ENCODE data around the gene TSEN34. TPM values are rescaled to one million over a fixed set of nuclear protein-coding genes. Genes with fewer than 3 reads are reported as not detected.

The TSEN34 gene
- total RNA-seq, 1 donor from 2014 or later = 47.9 TPM

DNA sequence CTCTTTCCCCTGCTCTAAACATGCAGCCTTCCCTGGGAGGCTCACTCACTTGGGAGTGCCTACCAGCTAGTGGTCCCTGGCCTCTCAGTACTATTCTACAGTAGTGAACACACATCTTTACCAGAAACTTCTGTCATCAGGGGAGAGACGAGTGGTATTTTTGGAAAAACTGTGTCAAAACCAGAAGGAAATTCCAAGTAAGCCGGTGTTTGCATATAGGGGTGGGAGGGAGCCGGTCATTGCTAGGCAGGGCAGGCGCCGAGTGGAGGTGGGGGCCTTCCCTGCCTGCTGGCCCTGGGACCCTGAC is 16.5 kb downstream of the TSEN34 start:
- peaks cover 43% of the 10 kb centered on the region for H3K36me3 ChIP-seq (ENCODE audit: control insufficient read depth, insufficient read depth, low read length)
- no peak for TF ChIP-seq CTCF (IDR thresholded peaks at IDR 0.05; ENCODE audit: insufficient read depth, low read length, severe bottlenecking)
- no peak overlapping the region for H3K4me3 ChIP-seq (ENCODE audit: low read depth, low read length)
- FAIRE-seq (no peak), DNase-seq (ENCODE audit: low read depth) (no peak)
- no peaks in the 10 kb centered on the region for H3K27me3 ChIP-seq (ENCODE audit: control insufficient read depth, insufficient read depth, low read length)

DNA sequence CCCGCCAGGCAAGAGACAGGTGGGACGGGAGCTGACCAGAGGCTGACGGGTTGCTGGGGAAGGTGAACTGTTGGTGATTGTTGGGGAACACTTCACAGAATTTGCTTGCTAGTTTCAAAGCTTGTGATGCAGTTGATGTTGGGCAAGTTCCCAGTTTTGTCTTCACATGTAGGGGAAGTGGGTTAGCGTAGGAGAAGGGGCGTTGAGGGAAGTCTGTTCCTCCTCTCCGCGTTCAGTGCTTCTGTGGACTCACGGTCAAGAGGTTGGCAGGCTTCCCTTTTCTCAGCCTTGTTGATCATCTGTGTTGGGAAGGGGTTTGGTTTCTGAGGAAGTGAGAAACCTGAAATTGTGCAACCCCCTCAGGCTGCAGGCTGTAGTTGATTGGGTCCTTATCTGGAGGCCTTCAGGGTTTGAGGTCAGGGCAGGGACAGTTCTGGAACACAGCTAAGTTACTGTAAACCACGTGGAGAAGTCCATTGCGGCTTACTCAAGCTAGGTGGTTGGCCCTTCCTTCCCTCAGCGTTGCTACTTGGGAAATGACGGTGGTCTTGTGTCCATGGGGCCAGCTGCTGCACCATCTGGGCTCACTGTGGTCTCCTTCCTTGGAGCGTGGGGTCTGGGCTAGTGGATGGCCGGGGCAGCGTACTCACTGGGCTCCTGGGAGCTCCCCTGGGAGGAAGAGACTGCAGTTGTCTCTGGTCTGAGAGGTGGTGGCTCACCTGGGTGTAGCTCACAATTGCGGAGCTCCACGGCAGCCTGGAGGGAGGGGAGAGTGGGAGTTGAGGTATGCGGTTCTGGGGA is 17.1 kb downstream of the TSEN34 start:
- Histone ChIP-seq H3K4me3 (ENCODE audit: low read depth, low read length) (no peak overlapping the region), H3K27me3 (ENCODE audit: control insufficient read depth, insufficient read depth, low read length) (no peaks in the 10 kb centered on the region), H3K36me3 (ENCODE audit: control insufficient read depth, insufficient read depth, low read length) (peaks cover 37% of the 10 kb centered on the region)
- DNase-seq (ENCODE audit: low read depth) = peak; percentile 43
- no peak for TF ChIP-seq CTCF (IDR thresholded peaks at IDR 0.05; ENCODE audit: insufficient read depth, low read length, severe bottlenecking)
- no peak for FAIRE-seq

DNA sequence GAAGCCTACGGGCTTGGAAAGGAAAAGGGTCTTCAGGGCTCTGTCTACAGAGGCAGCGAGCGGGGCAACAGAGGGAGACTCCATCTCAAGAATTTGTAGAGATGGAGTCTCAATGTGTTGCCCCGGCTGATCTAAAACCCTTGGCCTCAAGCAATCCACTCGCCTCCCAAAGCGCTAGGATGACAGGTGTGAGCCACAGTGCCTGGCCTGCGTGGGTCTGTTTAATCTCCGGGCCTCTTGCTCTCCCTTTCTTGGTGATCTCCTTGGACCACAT is 17.6 kb downstream of the TSEN34 start:
- FAIRE-seq (no peak), DNase-seq (ENCODE audit: low read depth) (no peak)
- TF ChIP-seq CTCF (IDR thresholded peaks at IDR 0.05; ENCODE audit: insufficient read depth, low read length, severe bottlenecking) = no peak
- H3K4me3 ChIP-seq (ENCODE audit: low read depth, low read length) = no peak overlapping the region
- no peaks in the 10 kb centered on the region for H3K27me3 ChIP-seq (ENCODE audit: control insufficient read depth, insufficient read depth, low read length)
- peaks cover 32% of the 10 kb centered on the region for H3K36me3 ChIP-seq (ENCODE audit: control insufficient read depth, insufficient read depth, low read length)

GRCh38 chr19:54209058-54209810 is 18.1 kb downstream of the TSEN34 start:
- Histone ChIP-seq H3K36me3 (ENCODE audit: control insufficient read depth, insufficient read depth, low read length) (peaks cover 28% of the 10 kb centered on the region), H3K4me3 (ENCODE audit: low read depth, low read length) (no peak overlapping the region), H3K27me3 (ENCODE audit: control insufficient read depth, insufficient read depth, low read length) (no peaks in the 10 kb centered on the region)
- no peak for DNase-seq (ENCODE audit: low read depth)
- no peak for FAIRE-seq
- no peak for TF ChIP-seq CTCF (IDR thresholded peaks at IDR 0.05; ENCODE audit: insufficient read depth, low read length, severe bottlenecking)

- H3K4me3 ChIP-seq (ENCODE audit: low read depth, low read length) = no peak overlapping the region
- peaks cover 21% of the 10 kb centered on the region for H3K36me3 ChIP-seq (ENCODE audit: control insufficient read depth, insufficient read depth, low read length)
- no peaks in the 10 kb centered on the region for H3K27me3 ChIP-seq (ENCODE audit: control insufficient read depth, insufficient read depth, low read length)
- no peak for TF ChIP-seq CTCF (IDR thresholded peaks at IDR 0.05; ENCODE audit: insufficient read depth, low read length, severe bottlenecking)
- FAIRE-seq = peak; percentile 92
- peak; percentile 96 for DNase-seq (ENCODE audit: low read depth)
Observed at GRCh38 chr19:54209811-54210494, 18.8 kb downstream of the TSEN34 start.
